Inflammatory macrophage (primary cell): ENCODE results near the gene SBNO2.
A peak's percentile ranks its signal among the peaks of the same experiment; 100 is the strongest.
"Not testable (repeated sequence)": the region's sequence is repeated elsewhere in the genome, so short reads cannot be mapped to it uniquely, and the experiment has no call there.

ENCODE experiments used
- DNase-seq, 2 donors: peaks; one replicate each; pipeline ENCODE4 v3.0.0-alpha.2; 2020 to 2022
- total RNA-seq, 18 experiments: gene quantifications; one replicate each; lab custom pipeline; 2026; ENCODE audit warnings: mixed read lengths in 6 of 18, inconsistent platforms in 2 of 18; lab: John Stamatoyannopoulos, UW

Gene SBNO2
- 48.1 to 215 (median 86.1) reads per million in 18 experiments for total RNA-seq

- peak; percentile 92 to 94 for DNase-seq
Observed at GRCh38 chr19:1173845-1174809, at the start of gene SBNO2. SBNO2 (minus strand) TSS chr19:1174268; CDS start chr19:1154276, 19,992 bp downstream.

- no peak for DNase-seq
Observed at GRCh38 chr19:1223018-1223855, 49.2 kb upstream of the SBNO2 start.

GRCh38 chr19:1222394-1222793 lies 48.3 kb upstream of the SBNO2 start:
- DNase-seq = no peak

GRCh38 chr19:1221904-1222255 lies 47.8 kb upstream of the SBNO2 start:
- no peak for DNase-seq

GRCh38 chr19:1220976-1221903 lies 47.2 kb upstream of the SBNO2 start:
- peak; percentile 44 to 59 for DNase-seq

- no peak for DNase-seq
Observed at GRCh38 chr19:1220477-1220930, 46.4 kb upstream of the SBNO2 start.

GRCh38 chr19:1219786-1220476 lies 45.9 kb upstream of the SBNO2 start:
- no peak for DNase-seq

- no peak for DNase-seq
Observed at GRCh38 chr19:1218751-1219567, 44.9 kb upstream of the SBNO2 start.

GRCh38 chr19:1217366-1217765 lies 43.3 kb upstream of the SBNO2 start:
- no peak for DNase-seq

- DNase-seq = no peak
Observed at GRCh38 chr19:1216756-1217155, 42.7 kb upstream of the SBNO2 start.

GRCh38 chr19:1214862-1215731 lies 41.0 kb upstream of the SBNO2 start:
- no peak for DNase-seq

GRCh38 chr19:1214299-1214861 lies 40.3 kb upstream of the SBNO2 start:
- DNase-seq = no peak

- DNase-seq = peak; percentile 88 to 90
Observed at GRCh38 chr19:1213391-1214286, 39.6 kb upstream of the SBNO2 start.

GRCh38 chr19:1211494-1212234 lies 37.6 kb upstream of the SBNO2 start:
- DNase-seq = peak in 1 of 2 donors; percentile 22

GRCh38 chr19:1210227-1210538 lies 36.1 kb upstream of the SBNO2 start:
- DNase-seq = no peak

GRCh38 chr19:1208830-1209229 lies 34.8 kb upstream of the SBNO2 start:
- DNase-seq = not testable (repeated sequence)

GRCh38 chr19:1206864-1207450 lies 32.9 kb upstream of the SBNO2 start:
- peak; percentile 17 to 42 for DNase-seq
